PC-3 (cell line): ENCODE measurements around the gene SF3B2. TPM values are rescaled to one million over a fixed set of nuclear protein-coding genes. Genes with fewer than 3 reads are reported as not detected.

Source experiments
- ATAC-seq: fragments of 200-7000 bp; cut with Tn5 transposase; 2 replicates; pipeline ENCODE4 v1.9.1; 2020; ENCODE audit warnings: mild to moderate bottlenecking, moderate library complexity
- BruUV-seq: library from RNA; stranded (reverse); fragments of 400-500 nt; replicated peaks from 2 replicates; lab custom pipeline; 2021; lab: Mats Ljungman, UMichigan
- CTCF ChIA-PET: fragments of 300-600 bp; sonication (Branson Sonifier 250); formaldehyde crosslinking; loops from one replicate; lab custom pipeline; 2022; ENCODE audit warnings: antibody characterized with exemption; lab: Charles Lee
- POLR2A ChIA-PET: fragments of 300-600 bp; sonication (Branson Sonifier 250); formaldehyde crosslinking; loops from one replicate; lab custom pipeline; 2022; ENCODE audit warnings: antibody characterized with exemption; ENCODE audit not compliant: unreplicated experiment; lab: Charles Lee
- DNase-seq: peaks from one replicate; pipeline ENCODE4 v3.0.0-alpha.2; 2015
- H2AFZ ChIP-seq: fragments of 300-600 bp; sonication (generic); 2 replicates; pipeline ENCODE4 v1.6.0; 2016; ENCODE audit warnings: antibody characterized with exemption, low read length
- H3F3A ChIP-seq: fragments of 300-600 bp; sonication (generic); one replicate; pipeline ENCODE4 v1.6.0; 2017; ENCODE audit warnings: antibody characterized with exemption, low read length, control low read depth, mild to moderate bottlenecking; ENCODE audit not compliant: unreplicated experiment
- H3K27ac ChIP-seq: fragments of 300-600 bp; sonication (generic); 2 replicates; pipeline ENCODE4 v1.5.1; 2016; ENCODE audit warnings: mild to moderate bottlenecking, low read length
- H3K27me3 ChIP-seq: fragments of 300-600 bp; sonication (generic); 2 replicates; pipeline ENCODE4 v1.6.1; 2016; ENCODE audit warnings: low read length, mixed read lengths
- H3K36me3 ChIP-seq: fragments of 300-600 bp; sonication (generic); 2 replicates; pipeline ENCODE4 v1.6.1; 2016; ENCODE audit warnings: low read depth, mixed run types, low read length, mixed read lengths
- H3K4me1 ChIP-seq: fragments of 300-600 bp; sonication (generic); 2 replicates; pipeline ENCODE4 v1.5.1; 2016; ENCODE audit warnings: low read length; ENCODE audit not compliant: insufficient read depth
- H3K4me2 ChIP-seq: fragments of 300-600 bp; sonication (generic); 2 replicates; pipeline ENCODE4 v1.6.0; 2016; ENCODE audit warnings: low read length
- H3K4me3 ChIP-seq: fragments of 300-600 bp; sonication (generic); 2 replicates; pipeline ENCODE4 v1.5.1; 2016; ENCODE audit warnings: mild to moderate bottlenecking, low read length, mixed read lengths
- H3K79me2 ChIP-seq: fragments of 300-600 bp; sonication (generic); 2 replicates; pipeline ENCODE4 v1.6.1; 2017; ENCODE audit warnings: low read length, mixed read lengths
- H3K9ac ChIP-seq: fragments of 300-600 bp; sonication (generic); 2 replicates; pipeline ENCODE4 v1.6.0; 2016; ENCODE audit warnings: mild to moderate bottlenecking, low read length
- H3K9me2 ChIP-seq: fragments of 300-600 bp; sonication (generic); replicated peaks from 2 replicates; pipeline ENCODE4 v1.6.1; 2016; ENCODE audit warnings: mixed run types, low read length, mixed read lengths
- H3K9me3 ChIP-seq: fragments of 300-600 bp; sonication (generic); 2 replicates; pipeline ENCODE4 v1.6.1; 2016; ENCODE audit warnings: low read length, mixed read lengths
- H4K20me1 ChIP-seq: fragments of 300-600 bp; sonication (generic); 2 replicates; pipeline ENCODE4 v1.6.1; 2016; ENCODE audit warnings: low read length, mixed read lengths
- CTCF ChIP-seq: fragments of 300-600 bp; sonication (generic); conservative IDR thresholded peaks from 2 replicates; pipeline ENCODE4 v1.5.1; 2017; ENCODE audit warnings: antibody characterized with exemption, low read depth, mild to moderate bottlenecking, low read length
- EZH2phosphoT487 ChIP-seq: fragments of 300-600 bp; sonication (generic); IDR thresholded peaks from 2 replicates; pipeline ENCODE4 v1.6.1; 2018; ENCODE audit warnings: mild to moderate bottlenecking, antibody characterized with exemption, low read length, borderline replicate concordance
- intact Hi-C: fragments of 100-400 bp; cut with micrococcal nuclease; formaldehyde crosslinking; loops from 2 replicates; pipeline ENCODE4 v1.9.0; 2023
- total RNA-seq: library from RNA; depleted of rRNA; stranded (reverse); fragments of >200 nt; gene quantifications from 2 replicates; pipeline ENCODE4 v1.2.3, GENCODE V29; 2014

The SF3B2 gene
- total RNA-seq, 1 experiment from 2014 or later: 241 TPM

- H3K4me1 ChIP-seq: peaks cover 25% of the 10 kb centered on the region
Measured at GRCh38 chr11:66069715-66070603, 17.8 kb downstream of the SF3B2 start, which contains the start of gene PACS1. TSS of gene PACS1 (plus strand) at chr11:66070272. CDS start at chr11:66070487, 215 bp downstream.

GRCh38 chr11:66070604-66071380, 18.6 kb downstream of the SF3B2 start:
- intact Hi-C loops: loop anchor here (2.0 to 5.0 kb wide), 2 partner anchors 42 to 64 kb away; no protein-coding TSS in a partner anchor
- H3K36me3 ChIP-seq: peaks cover 35% of the 10 kb centered on the region
- H3K4me3 ChIP-seq: peak overlapping the region; percentile 83
- ATAC-seq (peak; percentile 32), DNase-seq (peak; percentile 47)
- no peak overlapping the region for H3K27ac ChIP-seq
- H3K9ac ChIP-seq: peak overlapping the region; percentile 39; the same call in 1 of the 2 replicates
- CTCF ChIA-PET: no interaction called here
- peaks cover 39% of the 10 kb centered on the region for H3K79me2 ChIP-seq
- H3K4me2 ChIP-seq: peak overlapping the region; percentile 85
- POLR2A ChIA-PET: interaction anchor here (0.6 kb wide), 2 partner anchors 42 to 170 kb away, joined by 3 to 10 read pairs; no protein-coding TSS in a partner anchor
- H2AFZ ChIP-seq: peak overlapping the region; percentile 63
- peaks cover 11% of the 10 kb centered on the region for H3F3A ChIP-seq
- H3K27me3 ChIP-seq: no peaks in the 10 kb centered on the region
- H4K20me1 ChIP-seq: no peaks in the 10 kb centered on the region
- H3K9me2 ChIP-seq: no peaks in the 10 kb centered on the region
- H3K9me3 ChIP-seq: no peaks in the 10 kb centered on the region
- no peak for TF ChIP-seq CTCF
- H3K4me1 ChIP-seq: peaks cover 25% of the 10 kb centered on the region
- BruUV-seq: no TSS peak

More at GRCh38 chr11:66069715-66070603, 17.8 kb downstream of the SF3B2 start, which contains the start of gene PACS1:
- Histone ChIP-seq H3K27me3 (no peaks in the 10 kb centered on the region), H3K27ac (no peak within 1 kb of the TSS), H3K79me2 (peaks cover 39% of the 10 kb centered on the region), H3K9me3 (no peaks in the 10 kb centered on the region), H3F3A (peaks cover 11% of the 10 kb centered on the region), H3K4me2 (peak within 1 kb of the TSS; percentile 86), H3K9ac (peak within 1 kb of the TSS; percentile 39; the same call in 1 of the 2 replicates), H3K9me2 (no peaks in the 10 kb centered on the region), H4K20me1 (no peaks in the 10 kb centered on the region), H3K36me3 (peaks cover 40% of the 10 kb centered on the region), H3K4me3 (peak within 1 kb of the TSS; percentile 83), H2AFZ (peak within 1 kb of the TSS; percentile 63)
- intact Hi-C loops: loop anchor here (2.0 to 5.0 kb wide), 2 partner anchors 42 to 65 kb away; no protein-coding TSS in a partner anchor
- ChIA-PET POLR2A (interaction anchor here (0.6 kb wide), 3 partner anchors 43 to 169 kb away, joined by 3 to 10 read pairs (median 3); no protein-coding TSS in a partner anchor), CTCF (no interaction called here)
- TF ChIP-seq CTCF (no peak; the same call in 1 of the 2 replicates), EZH2phosphoT487 (0 out of 2 replicates have a peak, but pooled peaks have one; percentile 38)
- no TSS peak for BruUV-seq
- ATAC-seq (peak; percentile 73), DNase-seq (peak; percentile 81)
